Renal cortex interstitium (tissue), 11 donors: ENCODE measurements around the gene SCUBE3. TPM values are rescaled to one million over a fixed set of nuclear protein-coding genes. Genes with fewer than 3 reads are reported as not detected.

Source experiments
- DNase-seq, 11 donors: peaks; one replicate each; pipeline ENCODE4 v3.0.0-alpha.2; 2013; ENCODE audit warnings: low read depth in 9 of 11, low spot score in 4 of 11; ENCODE audit errors: extremely low read depth in 1 of 11
- polyA plus RNA-seq, 3 donors: library from polyadenylated mRNA; unstranded; fragments of 120-200 nt; gene quantifications; one replicate each; pipeline ENCODE4 v1.2.1, GENCODE V29; 2013; ENCODE audit not compliant: insufficient read length in 3 of 3

Gene SCUBE3
- polyA plus RNA-seq, 3 donors, result 49.2 to 56.9 (median 49.5) TPM

DNA sequence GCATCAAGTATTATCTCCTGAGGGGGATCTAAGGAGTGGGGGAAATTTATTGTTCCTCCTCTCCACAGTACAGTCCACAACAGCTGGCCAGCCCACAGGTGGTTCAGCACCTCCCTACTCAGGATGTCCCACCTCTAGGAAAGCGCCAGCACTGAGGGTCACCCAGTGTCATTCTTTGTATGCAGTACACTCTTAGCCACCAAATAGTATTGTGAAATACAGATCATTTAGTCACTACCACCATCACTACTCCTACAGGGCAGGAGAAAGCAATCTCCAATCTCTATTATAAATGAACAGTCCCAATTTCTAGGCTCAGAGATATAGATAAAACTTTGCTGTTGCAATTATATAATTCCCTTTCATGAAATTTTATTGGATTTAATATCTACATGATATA lies 39.5 kb downstream of the SCUBE3 start:
- no peak for DNase-seq

DNA sequence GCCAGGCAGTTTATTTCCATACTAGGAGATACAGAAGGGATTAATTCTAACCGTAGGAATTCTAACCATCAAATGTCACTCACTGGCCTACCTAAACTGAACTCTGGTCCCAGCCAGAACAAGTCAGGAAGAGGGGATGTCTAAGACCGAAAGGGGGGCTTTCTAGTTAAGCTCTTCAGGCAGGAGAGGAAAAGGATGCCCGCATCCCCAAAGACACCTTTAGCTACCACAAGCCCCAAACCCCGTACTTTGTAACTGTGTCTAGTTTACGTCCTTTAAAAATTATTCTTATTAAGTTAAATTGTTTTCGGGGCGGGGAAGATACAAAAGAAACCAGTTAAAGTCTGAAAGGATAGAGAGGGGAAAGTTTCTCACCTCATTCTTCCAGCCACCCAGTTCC lies 44.6 kb downstream of the SCUBE3 start:
- no peak for DNase-seq

DNA sequence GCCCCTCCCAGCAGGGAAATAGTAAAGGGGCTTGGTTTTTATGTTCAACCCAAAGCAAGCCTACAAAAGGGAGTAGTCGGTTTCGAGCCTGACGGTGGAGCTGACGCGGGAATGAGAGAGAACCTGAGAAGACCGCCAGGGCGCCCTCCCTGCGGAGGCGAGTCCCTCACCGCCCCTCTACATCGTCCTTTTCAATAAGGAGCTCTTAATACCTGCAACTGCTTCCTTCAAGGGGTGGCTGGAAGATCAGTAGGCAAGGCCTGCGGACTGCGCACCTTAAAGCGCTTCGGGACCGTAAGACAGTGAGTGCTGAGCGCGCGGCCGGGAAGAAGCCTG lies 45.1 kb downstream of the SCUBE3 start:
- DNase-seq, result peak in 8 of 11 donors; percentile 30 to 58 (median 44)

DNA sequence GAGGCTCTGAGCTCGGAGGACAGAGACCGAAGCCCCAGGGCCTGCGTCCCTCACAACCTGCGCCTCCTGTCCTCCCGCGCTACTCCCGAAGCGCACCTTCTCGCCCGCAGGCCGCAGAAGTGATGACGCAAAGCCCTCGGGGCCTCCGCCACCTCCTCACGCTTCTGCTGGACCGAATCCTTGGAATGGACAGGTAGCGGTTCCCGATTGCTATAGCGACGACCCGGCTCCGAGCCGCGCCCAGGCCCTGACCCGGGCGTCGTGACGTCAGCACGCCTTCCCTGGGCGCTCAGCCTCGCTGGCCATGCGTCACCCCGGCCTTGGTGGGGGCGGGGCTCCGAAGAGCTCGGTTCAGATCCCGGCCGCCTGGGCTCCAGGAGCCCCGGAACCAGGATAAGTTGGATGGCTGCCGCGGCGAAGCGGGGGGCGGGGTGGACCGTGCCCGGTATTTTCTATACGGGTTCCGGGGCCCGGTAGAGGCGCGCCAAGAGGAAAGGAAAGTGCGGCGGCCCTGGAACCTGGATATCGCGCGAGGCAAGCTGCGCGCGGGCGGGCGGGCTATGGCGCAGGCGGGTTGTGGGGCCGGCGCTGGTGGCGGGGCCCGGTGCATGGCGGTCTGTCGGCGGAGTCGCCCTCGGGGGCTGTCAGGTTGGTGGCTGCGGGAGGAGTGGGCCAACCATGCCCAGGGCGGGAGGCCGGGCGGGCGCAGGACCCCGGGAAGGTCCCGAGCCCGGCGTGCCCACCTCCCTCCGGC lies 45.6 kb downstream of the SCUBE3 start, which contains the start of gene ZNF76:
TSS of gene ZNF76 (plus strand) at position 542 of the 754 bp plus-strand sequence. CDS start 21,417 bp downstream, outside the sequence.
- DNase-seq, result peak; percentile 90 to 96 (median 93)

DNA sequence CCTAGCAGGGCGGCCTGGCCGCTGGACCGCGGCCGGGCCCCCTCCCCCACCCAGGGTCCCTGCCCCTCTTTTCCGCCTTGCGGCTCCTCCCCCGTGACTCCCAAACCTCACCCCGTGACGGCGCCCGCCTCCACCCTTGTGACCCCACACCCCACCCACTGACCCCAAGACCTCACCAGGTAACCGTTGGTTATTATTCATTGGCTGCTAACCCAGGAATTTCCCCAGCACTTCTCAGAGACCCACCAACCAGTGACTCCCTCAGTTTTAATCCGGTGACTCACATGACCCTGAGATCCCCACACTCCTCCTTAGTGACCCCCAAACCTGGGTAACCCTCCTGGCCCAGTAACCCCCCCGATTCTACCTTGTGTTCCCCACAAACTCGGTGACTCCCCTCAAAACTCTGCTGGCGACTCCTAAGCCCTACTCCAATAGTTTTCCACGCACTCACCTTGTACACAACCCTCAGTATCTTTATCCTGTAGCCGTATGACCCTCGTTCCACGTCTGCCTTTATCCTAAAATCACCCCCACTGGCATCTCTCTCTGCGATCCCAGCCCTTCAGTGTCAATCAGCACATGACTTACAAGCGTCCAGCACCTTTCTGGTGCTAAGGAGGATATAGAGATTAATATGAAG lies 46.3 kb downstream of the SCUBE3 start:
- peak in 7 of 11 donors; percentile 32 to 60 (median 50) for DNase-seq

DNA sequence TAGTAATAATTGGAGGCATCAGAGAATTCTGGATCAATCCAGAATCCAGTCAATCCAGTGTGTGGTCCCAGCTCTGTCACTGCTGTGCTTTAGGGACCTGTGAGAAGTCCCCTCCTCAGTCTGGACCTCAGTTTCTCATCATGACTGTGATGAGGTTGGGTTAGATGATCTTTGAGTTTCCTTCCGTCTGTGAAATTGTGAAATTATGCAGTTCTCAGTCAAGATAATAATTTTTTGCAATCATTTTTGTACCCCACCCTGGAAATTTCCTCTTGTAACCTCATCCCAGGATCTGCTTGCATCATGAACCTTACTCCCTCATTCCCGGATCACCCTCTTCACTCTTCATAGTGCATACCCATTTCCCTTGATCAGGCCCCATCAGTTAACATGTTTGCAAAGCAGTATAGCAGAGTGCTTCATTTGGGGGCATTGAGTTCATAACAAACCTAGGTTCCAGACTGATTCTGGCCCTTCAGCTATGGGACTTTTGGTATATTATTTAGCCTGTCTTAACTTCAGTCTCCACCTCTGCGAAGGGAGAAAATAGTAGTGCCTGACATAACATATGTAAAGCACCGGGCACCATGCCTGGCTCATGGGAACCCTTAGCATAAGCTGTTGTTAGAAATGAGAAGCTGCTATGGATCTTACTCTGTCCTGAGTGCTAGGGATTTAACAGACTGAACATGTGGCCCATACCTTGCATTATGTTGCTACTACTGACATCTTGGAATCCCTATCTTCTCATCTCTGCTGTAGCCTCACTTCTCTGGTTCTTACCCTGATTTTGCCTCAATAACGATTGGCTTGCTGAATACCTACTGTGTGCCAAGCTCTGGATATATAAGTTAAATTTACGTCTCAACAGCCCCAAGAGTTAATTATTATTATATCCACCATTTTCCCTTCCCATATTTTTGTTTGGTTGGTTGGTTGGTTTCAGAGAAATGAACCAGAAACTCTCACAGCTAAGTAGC lies 47.1 kb downstream of the SCUBE3 start:
- no peak for DNase-seq

DNA sequence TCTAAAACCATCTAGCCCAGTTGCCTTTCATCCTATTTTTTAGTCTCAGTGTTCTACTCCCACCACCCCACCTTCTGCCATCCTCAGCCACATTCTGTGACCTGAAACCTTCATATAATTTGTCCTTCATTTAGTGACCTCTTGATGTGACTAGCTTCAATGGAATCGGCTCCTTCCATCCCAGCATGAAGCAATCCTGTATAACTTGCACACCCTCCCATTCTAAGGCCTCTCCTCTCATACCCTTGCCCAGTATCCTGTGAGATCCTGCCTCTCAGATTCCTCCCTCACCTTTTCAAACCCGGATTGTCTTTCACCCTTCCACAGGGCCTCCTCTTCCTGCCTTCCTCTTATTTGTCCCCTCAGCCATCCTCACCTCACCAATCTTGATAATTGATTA lies 48.8 kb downstream of the SCUBE3 start:
- no peak for DNase-seq

DNA sequence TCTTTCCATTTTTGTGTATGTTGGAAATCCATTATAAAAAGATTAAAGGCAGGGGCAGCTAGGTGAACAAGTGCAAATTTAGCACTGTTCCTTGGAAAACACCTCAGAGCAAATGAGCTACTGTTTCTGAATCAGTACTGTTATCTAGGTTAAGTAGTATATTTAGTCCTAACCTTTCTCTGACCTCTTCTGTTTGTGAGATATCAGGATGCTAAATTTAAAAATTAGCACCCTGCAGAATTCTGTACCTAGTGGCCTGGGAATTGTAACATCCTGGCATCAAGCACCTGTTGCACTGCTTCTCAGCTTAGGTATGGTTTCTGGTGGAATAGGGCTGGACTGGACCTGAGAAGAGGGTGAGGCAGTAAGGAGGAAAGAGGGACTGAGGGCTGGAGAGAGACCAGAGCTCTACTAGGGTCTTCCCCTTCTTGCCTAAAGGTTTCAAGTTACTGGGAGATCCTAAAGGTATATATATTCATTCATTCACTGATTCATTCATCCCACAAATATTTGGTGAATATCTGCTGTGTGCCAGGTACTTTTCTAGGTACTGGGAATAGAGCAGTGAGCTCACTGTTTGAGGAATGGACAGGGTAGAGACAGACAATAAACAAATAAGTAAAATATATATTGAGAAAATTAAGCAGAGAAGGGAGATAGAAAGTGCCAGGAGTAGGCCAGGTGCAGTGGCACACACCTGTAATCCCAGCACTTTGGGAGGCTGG lies 51.0 kb downstream of the SCUBE3 start:
- DNase-seq, result no peak

DNA sequence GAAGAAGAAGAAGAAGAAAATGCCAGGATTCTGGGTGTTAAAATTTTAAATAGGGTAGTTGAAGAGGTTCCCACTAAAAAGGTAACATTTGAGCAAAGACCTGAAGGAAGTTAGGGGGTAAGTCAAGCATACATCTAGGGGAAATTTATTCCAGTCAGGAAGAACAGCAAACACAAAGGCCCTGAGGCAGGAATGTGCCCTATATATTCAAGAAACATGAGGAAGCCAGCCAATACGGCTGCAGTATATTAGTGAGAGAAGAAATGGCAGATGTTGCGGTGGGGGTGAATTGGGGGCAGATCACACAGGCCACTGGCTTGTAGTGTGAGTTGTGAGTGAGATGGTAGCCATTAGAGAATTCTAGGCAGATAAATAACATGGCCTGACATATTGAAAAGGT lies 51.8 kb downstream of the SCUBE3 start:
- no peak for DNase-seq

DNA sequence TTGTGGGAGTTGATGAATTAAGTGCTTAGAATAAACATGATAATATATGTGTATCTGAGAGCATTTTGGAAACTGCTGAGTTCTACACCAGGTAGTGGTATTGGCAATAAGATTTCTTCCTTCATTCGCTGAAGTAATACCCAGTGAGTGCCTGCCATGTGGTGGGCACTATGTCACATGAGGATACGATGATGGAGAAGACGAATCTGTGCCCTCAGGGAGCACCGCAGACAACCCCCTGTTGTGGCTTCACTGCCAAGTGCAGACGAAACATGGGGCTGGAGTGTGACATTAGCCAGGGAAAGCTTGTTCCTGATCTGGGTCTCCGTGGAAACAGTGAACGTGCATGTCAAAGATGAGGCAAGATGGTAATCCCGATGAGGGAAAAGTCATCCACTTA lies 53.7 kb downstream of the SCUBE3 start:
- DNase-seq, result no peak

DNA sequence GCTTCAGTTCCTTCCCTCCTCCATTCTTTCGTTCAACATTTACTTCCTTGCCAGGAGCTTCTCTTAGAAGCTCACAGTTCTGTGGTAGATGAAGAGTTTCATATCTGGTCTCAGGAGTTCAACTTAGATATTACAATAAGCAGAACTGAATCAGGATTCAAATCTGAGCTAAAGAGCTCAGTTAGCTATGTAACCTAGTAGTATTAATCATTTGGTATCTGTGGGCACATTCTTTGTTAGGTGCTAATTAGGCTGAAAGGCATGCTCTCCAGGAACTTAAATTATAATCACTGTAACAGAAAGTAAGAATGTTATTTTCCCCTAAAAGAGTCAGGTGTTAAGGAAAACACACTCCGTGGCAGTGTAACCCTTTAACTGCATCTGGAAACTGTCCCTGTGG lies 54.1 kb downstream of the SCUBE3 start:
- DNase-seq, result no peak

DNA sequence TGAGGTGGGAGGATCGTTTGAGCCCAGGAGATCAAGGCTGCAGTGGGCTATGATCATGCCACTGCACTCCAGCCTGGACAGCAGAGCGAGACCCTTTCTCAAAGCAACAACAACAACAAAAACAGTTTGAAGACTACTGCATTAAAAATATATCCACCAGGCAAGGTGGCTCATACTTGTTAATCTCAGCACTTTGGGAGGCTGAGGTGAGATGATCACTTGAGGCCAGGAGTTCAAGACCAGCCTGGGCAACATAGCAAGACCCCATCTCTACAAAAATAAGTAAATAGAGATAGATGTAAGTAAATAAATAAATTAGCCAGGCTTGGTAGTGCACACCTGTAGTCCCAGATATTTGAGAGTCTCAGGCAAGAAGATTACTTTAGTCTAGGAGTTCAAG lies 58.2 kb downstream of the SCUBE3 start:
- no peak for DNase-seq

DNA sequence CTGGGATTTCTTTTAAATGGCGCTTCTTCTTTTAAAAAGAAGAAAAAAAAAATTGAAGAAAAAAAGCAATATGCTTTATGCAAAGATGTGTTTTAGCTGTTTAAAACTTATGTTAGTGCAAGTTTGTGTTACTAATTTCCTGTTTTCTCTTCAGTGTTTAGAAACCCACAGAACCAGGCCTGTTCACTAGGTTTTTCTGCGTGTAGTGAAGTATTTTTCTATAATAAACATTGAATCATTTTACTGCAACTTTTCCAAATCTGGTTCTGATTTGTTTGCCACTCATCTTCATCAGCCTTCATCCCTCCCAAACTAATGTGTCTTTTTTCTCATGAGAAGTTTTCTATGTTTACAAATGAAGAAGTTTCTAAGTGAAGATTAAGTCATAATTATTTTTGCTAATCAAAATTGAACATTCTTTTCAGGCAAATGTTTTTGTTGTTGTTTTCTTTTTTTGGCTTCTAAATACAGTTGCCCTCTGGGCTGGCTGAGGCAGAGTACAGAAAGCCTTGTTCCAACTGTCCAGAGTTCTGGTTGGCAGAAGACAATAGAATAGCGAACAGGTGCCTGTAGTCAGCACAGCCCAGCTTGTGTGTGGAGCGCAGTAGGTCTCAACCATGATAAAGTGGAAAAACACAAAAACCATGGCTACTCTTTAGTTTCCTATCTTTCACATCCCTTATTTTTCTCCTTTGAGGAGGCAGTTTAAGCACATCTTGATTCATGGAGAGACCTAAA lies 60.2 kb downstream of the SCUBE3 start:
- DNase-seq, result no peak

DNA sequence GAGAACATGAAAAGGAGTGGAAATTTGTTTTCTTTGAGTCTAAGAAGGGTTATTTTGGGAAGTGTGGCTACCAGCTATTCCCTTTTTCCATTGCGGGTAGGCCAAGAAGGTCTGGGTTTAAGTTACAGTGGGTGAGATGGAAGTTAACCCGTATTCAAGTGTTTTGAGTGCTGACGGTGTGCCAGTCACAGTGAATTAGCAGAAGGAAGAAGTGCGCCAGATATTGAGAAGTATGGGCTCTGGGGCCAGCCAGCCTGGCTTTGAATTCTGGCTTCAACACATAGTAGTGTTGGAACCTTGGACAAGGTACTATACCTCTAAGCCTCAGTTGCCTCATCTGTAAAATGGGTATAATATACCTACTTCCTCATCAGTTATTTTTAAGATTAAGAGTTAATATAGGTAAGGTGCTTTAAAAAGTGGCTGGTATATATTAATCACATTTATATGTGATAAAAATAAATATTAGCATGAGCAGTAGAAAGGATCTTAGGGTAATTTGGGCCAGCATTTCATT lies 62.0 kb downstream of the SCUBE3 start:
- DNase-seq, result no peak

DNA sequence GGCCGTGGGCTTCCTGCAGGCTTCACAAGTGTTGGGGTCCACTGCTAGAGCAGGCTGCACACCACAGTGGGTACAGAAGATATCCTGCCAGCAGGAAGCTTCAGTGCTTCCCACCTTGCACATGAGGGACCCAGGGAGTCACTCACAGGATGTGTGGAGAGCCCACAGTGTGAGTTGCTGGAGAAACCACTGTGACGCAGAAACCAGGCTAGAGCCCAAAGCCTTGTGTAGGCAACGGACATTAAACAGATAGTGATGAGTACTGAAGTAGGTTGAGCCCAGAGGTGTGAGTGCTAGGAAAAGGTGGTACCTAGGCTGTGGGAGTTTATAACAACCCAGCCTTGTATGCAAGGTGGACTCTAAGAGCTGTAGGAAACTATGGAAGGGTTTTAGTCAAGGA lies 65.0 kb downstream of the SCUBE3 start:
- no peak for DNase-seq

DNA sequence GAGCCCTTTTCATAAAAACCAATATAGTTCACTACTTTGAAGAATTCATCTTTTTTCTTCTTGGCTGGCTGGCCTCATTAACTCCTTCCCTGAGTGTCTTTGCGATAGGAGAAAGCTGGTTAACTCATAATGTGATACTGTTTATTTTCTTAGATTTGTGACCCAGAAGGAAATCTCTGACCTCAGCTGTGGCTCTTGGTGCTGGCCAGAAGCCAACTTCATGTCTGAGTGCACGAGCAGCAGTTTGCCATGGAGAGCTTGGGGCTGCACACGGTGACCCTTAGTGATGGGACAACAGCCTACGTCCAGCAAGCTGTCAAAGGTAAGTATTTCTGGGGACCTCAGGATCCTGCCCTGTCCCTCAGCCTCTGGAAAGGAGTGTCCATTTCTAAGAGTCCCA lies 67.1 kb downstream of the SCUBE3 start:
- peak in 6 of 11 donors; percentile 21 to 46 (median 34) for DNase-seq

DNA sequence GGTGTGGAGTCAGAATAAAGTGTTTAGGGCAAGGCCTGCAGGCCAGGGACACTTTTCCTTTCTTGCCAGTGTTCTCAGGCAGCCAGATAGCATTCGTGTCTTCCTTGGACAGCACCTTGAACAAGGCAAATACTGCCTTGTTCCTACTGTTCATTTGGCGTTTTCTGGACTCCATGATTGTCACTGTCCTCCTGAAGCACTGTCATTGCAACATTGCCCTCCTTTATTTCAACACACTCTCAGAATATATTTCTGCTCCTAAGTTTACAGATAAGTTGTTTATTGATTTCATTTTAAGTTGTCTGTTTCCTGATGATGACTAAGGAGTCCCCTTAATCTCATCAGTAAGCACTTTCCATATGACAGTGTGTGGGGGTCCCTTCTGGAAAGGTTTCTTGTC lies 68.7 kb downstream of the SCUBE3 start:
- DNase-seq, result no peak

DNA sequence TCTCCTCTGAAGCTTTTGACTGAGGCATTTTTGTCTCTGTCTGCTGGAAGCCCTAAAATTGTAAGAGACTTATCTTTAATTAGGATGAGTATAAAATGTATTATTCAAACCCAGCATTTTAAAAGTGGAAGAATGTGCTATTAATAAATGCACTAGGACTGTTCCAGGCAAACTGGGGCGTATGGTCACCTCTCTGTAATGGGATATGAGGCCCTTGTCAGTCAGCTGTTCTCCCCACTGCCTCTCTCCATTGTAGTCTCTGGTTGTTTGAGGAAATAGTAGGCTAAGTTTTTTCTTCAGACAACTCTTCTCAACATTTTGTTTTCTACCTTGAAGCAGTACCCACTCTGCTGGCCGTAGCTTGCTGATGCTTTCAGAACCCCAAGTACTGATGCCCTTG lies 69.6 kb downstream of the SCUBE3 start:
- DNase-seq, result no peak
